Stomach (tissue), 9 donors: ENCODE results near the gene HMGCS1. TPM values are rescaled to one million over a fixed set of nuclear protein-coding genes. Genes with fewer than 3 reads are reported as not detected.

ENCODE experiments used
- DNase-seq, 2 donors: peaks; one replicate each; pipeline versions ENCODE4 v3.0.0 to v3.0.0-alpha.2; 2013 to 2019
- H3K27ac ChIP-seq, 5 donors: fragments of 200-600 bp in 4 of 5; sonication (generic) in 4 of 5; one replicate each; pipeline ENCODE4 v1.5.1; 2013 to 2019; ENCODE audit warnings: mild to moderate bottlenecking in 1 of 5, moderate library complexity in 1 of 5
- H3K27me3 ChIP-seq, 3 donors: fragments of 200-600 bp; sonication (generic); one replicate each; pipeline ENCODE4 v1.5.1; 2017 to 2019; ENCODE audit warnings: mixed run types in 1 of 3
- H3K36me3 ChIP-seq, 4 donors: fragments of 200-600 bp; sonication (generic); 1 replicate in 3 of 4; 2 replicates in 1 of 4; pipeline ENCODE4 v1.5.1; 2016 to 2019
- H3K4me1 ChIP-seq, 4 donors: fragments of 200-600 bp; sonication (generic); one replicate each; pipeline ENCODE4 v1.5.1; 2016 to 2019
- H3K4me3 ChIP-seq, 4 donors: fragments of 200-600 bp; sonication (generic) in 3 of 4; one replicate each; pipeline ENCODE4 v1.5.1; 2016 to 2019; ENCODE audit warnings: mild to moderate bottlenecking in 1 of 4
- H3K9me3 ChIP-seq, 4 donors: fragments of 200-600 bp; sonication (generic); one replicate each; pipeline ENCODE4 v1.5.1; 2016 to 2019
- CTCF ChIP-seq, 7 experiments: fragments of 450-650 bp in 4 of 7; fragments of 200-600 bp in 3 of 7; sonication (generic) in 3 of 7; IDR thresholded peaks; one replicate each; pipeline ENCODE4 v1.5.1; 2016 to 2019; ENCODE audit warnings: antibody characterized with exemption in 7 of 7, control low read depth in 2 of 7, mild to moderate bottlenecking in 1 of 7
- EP300 ChIP-seq: sonication (generic); formaldehyde crosslinking; IDR thresholded peaks from one replicate; pipeline ENCODE4 v1.6.1; 2017; ENCODE audit warnings: antibody characterized with exemption
- POLR2A ChIP-seq, 4 donors: fragments of 450-650 bp; IDR thresholded peaks; one replicate each; pipeline ENCODE4 v1.6.1; 2016; ENCODE audit warnings: antibody characterized with exemption in 4 of 4, control low read depth in 2 of 4, mild to moderate bottlenecking in 1 of 4, moderate library complexity in 1 of 4
- POLR2AphosphoS5 ChIP-seq, 3 donors: sonication (generic); formaldehyde crosslinking; IDR thresholded peaks; one replicate each; pipeline ENCODE4 v1.6.1; 2016; ENCODE audit warnings: antibody characterized with exemption in 3 of 3
- WGBS, 5 donors: extraction: QIAGEN DNeasy Blood & Tissue Kit in 3 of 5; methylation state at CpG; one replicate each; pipeline versions ENCODE4 v1.1.5 to v1.1.7; 2013 to 2018; 5-methylcytosine and 5-hydroxymethylcytosine counted together
- intact Hi-C: fragments of 100-400 bp; cut with DNase I; formaldehyde crosslinking; loops from one replicate; pipeline ENCODE4 v1.15.1; 2023; ENCODE audit warnings: low total_unique reads
- polyA plus RNA-seq, 3 donors: library from polyadenylated mRNA; stranded (reverse); fragments of 200-250 nt; gene quantifications; one replicate each; pipeline ENCODE4 v1.2.3, GENCODE V29; 2013
- total RNA-seq, 5 donors: library from RNA; depleted of rRNA; stranded (reverse); fragments of >200 nt; gene quantifications; one replicate each; pipeline versions ENCODE4 v1.1.0 to v1.2.3, GENCODE V29; 2014 to 2016
- donor health status: healthy with polysubstance abuse.
- donor health status: Bipolar disorder and iron deficiency.
- donor health status: healthy.

The HMGCS1 gene
- total and polyA plus RNA-seq, 8 donors: 2.9 to 97.9 (median 46.3) TPM

GRCh38 chr5:43305948-43306565 is 7.2 kb downstream of the HMGCS1 start:
- Histone ChIP-seq H3K4me3 (no peak overlapping the region), H3K4me1 (peaks cover 10 to 93% (median 46%) of the 10 kb centered on the region in 4 donors), H3K27me3 (no peaks in the 10 kb centered on the region), H3K9me3 (no peaks in the 10 kb centered on the region), H3K36me3 (no peaks in the 10 kb centered on the region), H3K27ac (peak overlapping the region in 1 of 5 donors; percentile 47)
- peak in 1 of 2 donors; percentile 86 for DNase-seq
- intact Hi-C loops: no loop called here
- 34 to 57% (median 46%) methylated on average over 1 of the region's 1 CpG for WGBS, 5 donors
- TF ChIP-seq POLR2AphosphoS5 (IDR thresholded peaks at IDR 0.05): no peak
- TF ChIP-seq POLR2A (IDR thresholded peaks at IDR 0.05): no peak
- peak in 5 of 7 experiments; percentile 33 to 66 (median 57) for TF ChIP-seq CTCF (IDR thresholded peaks at IDR 0.05)
- TF ChIP-seq EP300: no peak

DNA sequence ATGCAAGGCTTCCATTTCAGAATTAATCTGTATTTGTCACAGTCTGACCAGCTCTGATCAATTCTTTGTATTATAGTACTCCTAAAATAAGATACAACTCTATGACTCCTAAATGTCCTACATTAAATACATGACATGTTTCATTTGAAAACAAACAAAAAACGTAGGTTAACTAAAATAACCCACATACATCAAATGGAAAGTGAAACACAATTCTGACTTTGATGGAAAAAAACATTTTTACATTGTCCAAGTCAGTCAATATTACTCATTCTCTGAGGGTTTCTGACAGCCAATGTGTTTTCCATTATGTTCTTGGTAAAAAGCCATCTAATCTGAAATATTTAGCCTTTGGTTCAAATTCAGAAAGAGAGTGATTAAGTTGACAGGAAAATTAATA is 8.7 kb downstream of the HMGCS1 start:
- 8 to 23% (median 17%) methylated on average over 1 of the region's 1 CpG for WGBS, 5 donors
- H3K9me3 ChIP-seq: no peaks in the 10 kb centered on the region
- DNase-seq: no peak
- peaks cover 0 to 78% (median 36%) of the 10 kb centered on the region in 4 donors for H3K4me1 ChIP-seq
- no peaks in the 10 kb centered on the region for H3K27me3 ChIP-seq
- intact Hi-C loops: no loop called here
- no peak overlapping the region for H3K4me3 ChIP-seq
- no peak overlapping the region for H3K27ac ChIP-seq
- peaks cover 0 to 5% (median under 1%) of the 10 kb centered on the region in 4 donors for H3K36me3 ChIP-seq
- no peak for TF ChIP-seq EP300
- no peak for TF ChIP-seq CTCF (IDR thresholded peaks at IDR 0.05)
- TF ChIP-seq POLR2A (IDR thresholded peaks at IDR 0.05): no peak
- TF ChIP-seq POLR2AphosphoS5 (IDR thresholded peaks at IDR 0.05): no peak

DNA sequence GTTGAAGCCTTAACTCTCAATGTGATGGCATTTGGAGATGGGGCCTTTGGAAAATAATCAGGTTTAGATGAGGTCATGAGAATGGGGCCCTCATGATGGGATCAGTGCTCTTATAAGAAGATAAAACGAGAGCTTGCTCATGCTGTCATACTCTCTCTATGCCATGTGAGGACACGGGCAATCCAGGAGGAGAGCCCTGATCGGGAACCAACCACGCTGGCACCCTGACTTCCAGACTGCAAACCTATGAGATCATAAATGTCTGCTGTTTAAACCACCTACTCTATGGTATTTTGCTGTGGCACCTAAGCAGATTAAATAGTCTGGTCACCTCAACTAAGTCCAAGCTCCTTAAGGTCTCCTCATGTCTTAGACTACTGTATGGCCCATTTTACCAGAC is 10.0 kb downstream of the HMGCS1 start:
- Histone ChIP-seq H3K4me3 (no peak overlapping the region), H3K36me3 (peaks cover 3 to 14% (median 11%) of the 10 kb centered on the region in 4 donors), H3K4me1 (peaks cover 0 to 65% (median 23%) of the 10 kb centered on the region in 4 donors), H3K9me3 (no peaks in the 10 kb centered on the region), H3K27ac (no peak overlapping the region), H3K27me3 (no peaks in the 10 kb centered on the region)
- no peak for DNase-seq
- TF ChIP-seq CTCF (IDR thresholded peaks at IDR 0.05): no peak
- no peak for TF ChIP-seq POLR2AphosphoS5 (IDR thresholded peaks at IDR 0.05)
- no peak for TF ChIP-seq POLR2A (IDR thresholded peaks at IDR 0.05)
- no peak for TF ChIP-seq EP300
- intact Hi-C loops: no loop called here
- 82 to 93% (median 84%) methylated on average over 4 of the region's 4 CpGs for WGBS, 5 donors

DNA sequence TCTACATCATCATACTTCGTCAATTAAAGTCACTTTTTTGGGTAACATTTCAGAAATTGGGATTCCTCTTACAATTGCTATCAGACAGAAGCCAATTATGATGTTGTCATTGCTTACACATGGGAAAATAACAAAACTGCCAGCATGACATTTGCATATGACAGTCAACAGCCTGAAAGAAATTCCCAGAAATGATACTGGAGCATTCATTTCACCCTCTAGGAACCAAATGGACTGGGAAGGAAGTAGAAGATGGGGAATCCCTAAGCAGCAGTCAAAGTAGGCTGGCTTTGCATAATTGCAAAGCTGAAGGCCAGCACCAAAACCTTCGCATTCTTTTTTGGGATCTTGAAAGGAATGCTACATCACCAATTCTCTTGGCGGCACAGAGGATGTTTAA is 10.7 kb downstream of the HMGCS1 start:
- WGBS, 5 donors: 87 to 95% (median 90%) methylated on average over 3 of the region's 3 CpGs
- Histone ChIP-seq H3K9me3 (no peaks in the 10 kb centered on the region), H3K27me3 (no peaks in the 10 kb centered on the region), H3K36me3 (peaks cover 9 to 21% (median 19%) of the 10 kb centered on the region in 4 donors), H3K27ac (no peak overlapping the region), H3K4me1 (peaks cover 0 to 57% (median 20%) of the 10 kb centered on the region in 4 donors), H3K4me3 (no peak overlapping the region)
- TF ChIP-seq EP300: no peak
- TF ChIP-seq POLR2AphosphoS5 (IDR thresholded peaks at IDR 0.05): no peak
- no peak for TF ChIP-seq POLR2A (IDR thresholded peaks at IDR 0.05)
- TF ChIP-seq CTCF (IDR thresholded peaks at IDR 0.05): no peak
- intact Hi-C loops: no loop called here
- no peak for DNase-seq
